HepG2 (cell line): ENCODE measurements around the gene B9D2. TPM values are rescaled to one million over a fixed set of nuclear protein-coding genes. Genes with fewer than 3 reads are reported as not detected.
A peak's percentile ranks its signal among the peaks of the same experiment; 100 is the strongest.

Source experiments
- BRCA1 ChIP-seq: sonication (generic); formaldehyde crosslinking; IDR thresholded peaks from 2 replicates; pipeline ENCODE4 v1.4.0; 2020; ENCODE audit warnings: missing genetic modification reagents
- KAT8 ChIP-seq: IDR thresholded peaks from 2 replicates; pipeline ENCODE4 v1.6.1; 2016; ENCODE audit warnings: missing genetic modification reagents, missing compliant biosample characterization
- KDM6A ChIP-seq: IDR thresholded peaks from 2 replicates; pipeline ENCODE4 v1.6.1; 2016; ENCODE audit warnings: low read depth
- KMT2A ChIP-seq: sonication (generic); formaldehyde crosslinking; IDR thresholded peaks from 2 replicates; pipeline ENCODE4 v1.4.0; 2020; ENCODE audit warnings: missing genetic modification reagents
- MAFF ChIP-seq: IDR thresholded peaks from 2 replicates; pipeline ENCODE4 v1.6.1; 2011; ENCODE audit warnings: low read depth, low read length, improper control_type of control experiment
- POLR2A ChIP-seq, 2 experiments: IDR thresholded peaks; 2 replicates each; pipeline ENCODE4 v1.6.1; 2011; ENCODE audit warnings: low read depth in 2 of 2, low read length in 2 of 2, mild to moderate bottlenecking in 1 of 2, moderate library complexity in 1 of 2; ENCODE audit not compliant: insufficient read depth in 1 of 2
- SRF ChIP-seq: IDR thresholded peaks from 2 replicates; pipeline ENCODE4 v1.6.1; 2011; ENCODE audit warnings: mild to moderate bottlenecking, low read depth, low read length, moderate library complexity
- SUZ12 ChIP-seq: fragments of 150-350 bp; IDR thresholded peaks from 2 replicates; pipeline ENCODE4 v1.6.1; 2014; ENCODE audit warnings: low read depth, low read length
- ZNF296 ChIP-seq: sonication (generic); formaldehyde crosslinking; conservative IDR thresholded peaks from 2 replicates; pipeline ENCODE4 v1.5.0; 2020; ENCODE audit warnings: mild to moderate bottlenecking, missing genetic modification reagents
- ZNF790 ChIP-seq: sonication (generic); formaldehyde crosslinking; IDR thresholded peaks from 2 replicates; pipeline ENCODE4 v1.8.0; 2022; ENCODE audit warnings: missing genetic modification reagents, mild to moderate bottlenecking, borderline replicate concordance
- polyA plus RNA-seq, 8 experiments: library from polyadenylated mRNA; depleted of rRNA in 3 of 8; stranded (reverse) in 7 of 8; unstranded in 1 of 8; fragments of >200 nt; fragmentation: Illumina TruSeq in 4 of 8; extraction: Trizol in 4 of 8; gene quantifications; 2 replicates each; pipeline versions ENCODE4 v1.2.1 to v1.2.3, GENCODE V29; 2011 to 2016; ENCODE audit warnings: low read depth in 4 of 8, missing spikeins in 1 of 8, mixed read lengths in 1 of 8; ENCODE audit not compliant: insufficient read depth in 1 of 8
- total RNA-seq, 5 experiments: library from RNA; depleted of rRNA; stranded (reverse); fragments of >200 nt; fragmentation: Illumina TruSeq; extraction: Trizol; gene quantifications; 2 replicates each; pipeline ENCODE4 v1.2.3, GENCODE V29; 2016; ENCODE audit warnings: low read depth in 1 of 5
- TF ChIP-seq, protein P1 (sequence below): sonication (generic); formaldehyde crosslinking; IDR thresholded peaks from 2 replicates; pipeline ENCODE4 v1.5.0; 2020; ENCODE audit warnings: mild to moderate bottlenecking, missing genetic modification reagents, borderline replicate concordance
- TF ChIP-seq, protein P2 (sequence below): sonication (generic); formaldehyde crosslinking; IDR thresholded peaks from 2 replicates; pipeline ENCODE4 v1.4.0; 2020; ENCODE audit warnings: missing genetic modification reagents
- TF ChIP-seq, protein P3 (sequence below): sonication (generic); formaldehyde crosslinking; IDR thresholded peaks from 2 replicates; pipeline ENCODE4 v1.4.0; 2020; ENCODE audit warnings: missing genetic modification reagents
- TF ChIP-seq, protein P4 (sequence below): sonication (generic); formaldehyde crosslinking; conservative IDR thresholded peaks from 2 replicates; pipeline ENCODE4 v1.4.0; 2020; ENCODE audit warnings: mild to moderate bottlenecking, missing genetic modification reagents, moderate library complexity
- TF ChIP-seq, protein P5 (sequence below): sonication (generic); formaldehyde crosslinking; conservative IDR thresholded peaks from 2 replicates; pipeline ENCODE4 v1.4.0; 2020; ENCODE audit warnings: missing genetic modification reagents

Gene B9D2
- total and polyA plus RNA-seq, 2 of the 13 experiments (the other 11 are each of a cell fraction or from before 2014, with no cell fraction given), result 3.1 to 4.4 TPM

DNA sequence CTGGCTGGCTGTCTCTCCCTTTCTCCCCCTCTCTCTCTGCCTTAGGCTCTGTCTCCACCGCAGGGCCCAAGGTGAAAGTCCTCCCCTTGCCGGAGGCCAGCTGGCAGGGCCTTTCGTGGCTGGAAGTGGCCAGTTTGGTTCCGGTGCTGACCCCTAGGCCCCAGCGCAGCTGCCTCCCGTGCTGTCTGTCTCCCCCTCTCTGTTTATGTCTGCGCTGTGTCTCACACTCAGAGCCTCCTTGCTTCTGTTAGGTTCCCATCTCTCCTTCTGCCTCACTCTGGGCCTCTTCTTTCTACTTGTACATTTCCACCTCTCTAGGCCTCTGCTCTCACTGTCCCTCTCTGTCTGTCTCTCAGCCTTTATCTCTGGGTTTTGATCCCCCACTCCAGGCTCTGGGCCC lies 40.9 kb downstream of the B9D2 start (continued):
- TF ChIP-seq, protein P1, sequence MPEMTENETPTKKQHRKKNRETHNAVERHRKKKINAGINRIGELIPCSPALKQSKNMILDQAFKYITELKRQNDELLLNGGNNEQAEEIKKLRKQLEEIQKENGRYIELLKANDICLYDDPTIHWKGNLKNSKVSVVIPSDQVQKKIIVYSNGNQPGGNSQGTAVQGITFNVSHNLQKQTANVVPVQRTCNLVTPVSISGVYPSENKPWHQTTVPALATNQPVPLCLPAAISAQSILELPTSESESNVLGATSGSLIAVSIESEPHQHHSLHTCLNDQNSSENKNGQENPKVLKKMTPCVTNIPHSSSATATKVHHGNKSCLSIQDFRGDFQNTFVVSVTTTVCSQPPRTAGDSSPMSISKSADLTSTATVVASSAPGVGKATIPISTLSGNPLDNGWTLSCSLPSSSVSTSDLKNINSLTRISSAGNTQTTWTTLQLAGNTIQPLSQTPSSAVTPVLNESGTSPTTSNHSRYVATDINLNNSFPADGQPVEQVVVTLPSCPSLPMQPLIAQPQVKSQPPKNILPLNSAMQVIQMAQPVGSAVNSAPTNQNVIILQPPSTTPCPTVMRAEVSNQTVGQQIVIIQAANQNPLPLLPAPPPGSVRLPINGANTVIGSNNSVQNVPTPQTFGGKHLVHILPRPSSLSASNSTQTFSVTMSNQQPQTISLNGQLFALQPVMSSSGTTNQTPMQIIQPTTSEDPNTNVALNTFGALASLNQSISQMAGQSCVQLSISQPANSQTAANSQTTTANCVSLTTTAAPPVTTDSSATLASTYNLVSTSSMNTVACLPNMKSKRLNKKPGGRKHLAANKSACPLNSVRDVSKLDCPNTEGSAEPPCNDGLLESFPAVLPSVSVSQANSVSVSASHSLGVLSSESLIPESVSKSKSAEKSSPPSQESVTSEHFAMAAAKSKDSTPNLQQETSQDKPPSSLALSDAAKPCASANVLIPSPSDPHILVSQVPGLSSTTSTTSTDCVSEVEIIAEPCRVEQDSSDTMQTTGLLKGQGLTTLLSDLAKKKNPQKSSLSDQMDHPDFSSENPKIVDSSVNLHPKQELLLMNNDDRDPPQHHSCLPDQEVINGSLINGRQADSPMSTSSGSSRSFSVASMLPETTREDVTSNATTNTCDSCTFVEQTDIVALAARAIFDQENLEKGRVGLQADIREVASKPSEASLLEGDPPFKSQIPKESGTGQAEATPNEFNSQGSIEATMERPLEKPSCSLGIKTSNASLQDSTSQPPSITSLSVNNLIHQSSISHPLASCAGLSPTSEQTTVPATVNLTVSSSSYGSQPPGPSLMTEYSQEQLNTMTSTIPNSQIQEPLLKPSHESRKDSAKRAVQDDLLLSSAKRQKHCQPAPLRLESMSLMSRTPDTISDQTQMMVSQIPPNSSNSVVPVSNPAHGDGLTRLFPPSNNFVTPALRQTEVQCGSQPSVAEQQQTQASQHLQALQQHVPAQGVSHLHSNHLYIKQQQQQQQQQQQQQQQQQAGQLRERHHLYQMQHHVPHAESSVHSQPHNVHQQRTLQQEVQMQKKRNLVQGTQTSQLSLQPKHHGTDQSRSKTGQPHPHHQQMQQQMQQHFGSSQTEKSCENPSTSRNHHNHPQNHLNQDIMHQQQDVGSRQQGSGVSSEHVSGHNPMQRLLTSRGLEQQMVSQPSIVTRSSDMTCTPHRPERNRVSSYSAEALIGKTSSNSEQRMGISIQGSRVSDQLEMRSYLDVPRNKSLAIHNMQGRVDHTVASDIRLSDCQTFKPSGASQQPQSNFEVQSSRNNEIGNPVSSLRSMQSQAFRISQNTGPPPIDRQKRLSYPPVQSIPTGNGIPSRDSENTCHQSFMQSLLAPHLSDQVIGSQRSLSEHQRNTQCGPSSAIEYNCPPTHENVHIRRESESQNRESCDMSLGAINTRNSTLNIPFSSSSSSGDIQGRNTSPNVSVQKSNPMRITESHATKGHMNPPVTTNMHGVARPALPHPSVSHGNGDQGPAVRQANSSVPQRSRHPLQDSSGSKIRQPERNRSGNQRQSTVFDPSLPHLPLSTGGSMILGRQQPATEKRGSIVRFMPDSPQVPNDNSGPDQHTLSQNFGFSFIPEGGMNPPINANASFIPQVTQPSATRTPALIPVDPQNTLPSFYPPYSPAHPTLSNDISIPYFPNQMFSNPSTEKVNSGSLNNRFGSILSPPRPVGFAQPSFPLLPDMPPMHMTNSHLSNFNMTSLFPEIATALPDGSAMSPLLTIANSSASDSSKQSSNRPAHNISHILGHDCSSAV (CRISPR knock-in tag), result no peak
- TF ChIP-seq, protein P2, sequence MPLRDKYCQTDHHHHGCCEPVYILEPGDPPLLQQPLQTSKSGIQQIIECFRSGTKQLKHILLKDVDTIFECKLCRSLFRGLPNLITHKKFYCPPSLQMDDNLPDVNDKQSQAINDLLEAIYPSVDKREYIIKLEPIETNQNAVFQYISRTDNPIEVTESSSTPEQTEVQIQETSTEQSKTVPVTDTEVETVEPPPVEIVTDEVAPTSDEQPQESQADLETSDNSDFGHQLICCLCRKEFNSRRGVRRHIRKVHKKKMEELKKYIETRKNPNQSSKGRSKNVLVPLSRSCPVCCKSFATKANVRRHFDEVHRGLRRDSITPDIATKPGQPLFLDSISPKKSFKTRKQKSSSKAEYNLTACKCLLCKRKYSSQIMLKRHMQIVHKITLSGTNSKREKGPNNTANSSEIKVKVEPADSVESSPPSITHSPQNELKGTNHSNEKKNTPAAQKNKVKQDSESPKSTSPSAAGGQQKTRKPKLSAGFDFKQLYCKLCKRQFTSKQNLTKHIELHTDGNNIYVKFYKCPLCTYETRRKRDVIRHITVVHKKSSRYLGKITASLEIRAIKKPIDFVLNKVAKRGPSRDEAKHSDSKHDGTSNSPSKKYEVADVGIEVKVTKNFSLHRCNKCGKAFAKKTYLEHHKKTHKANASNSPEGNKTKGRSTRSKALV (CRISPR knock-in tag), result no peak
- TF ChIP-seq KDM6A (CRISPR knock-in tag) (peak; percentile 30; the same call in 1 of the 2 replicates), KAT8 (CRISPR knock-in tag) (0 out of 2 replicates have a peak, but pooled peaks have one; percentile 3), SRF (no peak), KMT2A (CRISPR knock-in tag) (no peak), POLR2A (IDR thresholded peaks at IDR 0.05; ENCODE audit: insufficient read depth in 1 of 2, low read depth in 2 of 2, low read length in 2 of 2) (no peak), ZNF790 (no peak), MAFF (no peak), BRCA1 (CRISPR knock-in tag) (no peak), SUZ12 (no peak), ZNF296 (peak; percentile 94)
- TF ChIP-seq, protein P3, sequence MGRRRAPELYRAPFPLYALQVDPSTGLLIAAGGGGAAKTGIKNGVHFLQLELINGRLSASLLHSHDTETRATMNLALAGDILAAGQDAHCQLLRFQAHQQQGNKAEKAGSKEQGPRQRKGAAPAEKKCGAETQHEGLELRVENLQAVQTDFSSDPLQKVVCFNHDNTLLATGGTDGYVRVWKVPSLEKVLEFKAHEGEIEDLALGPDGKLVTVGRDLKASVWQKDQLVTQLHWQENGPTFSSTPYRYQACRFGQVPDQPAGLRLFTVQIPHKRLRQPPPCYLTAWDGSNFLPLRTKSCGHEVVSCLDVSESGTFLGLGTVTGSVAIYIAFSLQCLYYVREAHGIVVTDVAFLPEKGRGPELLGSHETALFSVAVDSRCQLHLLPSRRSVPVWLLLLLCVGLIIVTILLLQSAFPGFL (CRISPR knock-in tag), result no peak
- TF ChIP-seq, protein P4, sequence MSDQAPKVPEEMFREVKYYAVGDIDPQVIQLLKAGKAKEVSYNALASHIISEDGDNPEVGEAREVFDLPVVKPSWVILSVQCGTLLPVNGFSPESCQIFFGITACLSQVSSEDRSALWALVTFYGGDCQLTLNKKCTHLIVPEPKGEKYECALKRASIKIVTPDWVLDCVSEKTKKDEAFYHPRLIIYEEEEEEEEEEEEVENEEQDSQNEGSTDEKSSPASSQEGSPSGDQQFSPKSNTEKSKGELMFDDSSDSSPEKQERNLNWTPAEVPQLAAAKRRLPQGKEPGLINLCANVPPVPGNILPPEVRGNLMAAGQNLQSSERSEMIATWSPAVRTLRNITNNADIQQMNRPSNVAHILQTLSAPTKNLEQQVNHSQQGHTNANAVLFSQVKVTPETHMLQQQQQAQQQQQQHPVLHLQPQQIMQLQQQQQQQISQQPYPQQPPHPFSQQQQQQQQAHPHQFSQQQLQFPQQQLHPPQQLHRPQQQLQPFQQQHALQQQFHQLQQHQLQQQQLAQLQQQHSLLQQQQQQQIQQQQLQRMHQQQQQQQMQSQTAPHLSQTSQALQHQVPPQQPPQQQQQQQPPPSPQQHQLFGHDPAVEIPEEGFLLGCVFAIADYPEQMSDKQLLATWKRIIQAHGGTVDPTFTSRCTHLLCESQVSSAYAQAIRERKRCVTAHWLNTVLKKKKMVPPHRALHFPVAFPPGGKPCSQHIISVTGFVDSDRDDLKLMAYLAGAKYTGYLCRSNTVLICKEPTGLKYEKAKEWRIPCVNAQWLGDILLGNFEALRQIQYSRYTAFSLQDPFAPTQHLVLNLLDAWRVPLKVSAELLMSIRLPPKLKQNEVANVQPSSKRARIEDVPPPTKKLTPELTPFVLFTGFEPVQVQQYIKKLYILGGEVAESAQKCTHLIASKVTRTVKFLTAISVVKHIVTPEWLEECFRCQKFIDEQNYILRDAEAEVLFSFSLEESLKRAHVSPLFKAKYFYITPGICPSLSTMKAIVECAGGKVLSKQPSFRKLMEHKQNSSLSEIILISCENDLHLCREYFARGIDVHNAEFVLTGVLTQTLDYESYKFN, result no peak; the same call in 1 of the 2 replicates
- TF ChIP-seq, protein P5, sequence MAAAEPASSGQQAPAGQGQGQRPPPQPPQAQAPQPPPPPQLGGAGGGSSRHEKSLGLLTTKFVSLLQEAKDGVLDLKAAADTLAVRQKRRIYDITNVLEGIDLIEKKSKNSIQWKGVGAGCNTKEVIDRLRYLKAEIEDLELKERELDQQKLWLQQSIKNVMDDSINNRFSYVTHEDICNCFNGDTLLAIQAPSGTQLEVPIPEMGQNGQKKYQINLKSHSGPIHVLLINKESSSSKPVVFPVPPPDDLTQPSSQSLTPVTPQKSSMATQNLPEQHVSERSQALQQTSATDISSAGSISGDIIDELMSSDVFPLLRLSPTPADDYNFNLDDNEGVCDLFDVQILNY (CRISPR knock-in tag), result no peak
